Measurements from ENCODE around the gene ABI2. TPM values are rescaled to one million over a fixed set of nuclear protein-coding genes. Genes with fewer than 3 reads are reported as not detected.

The ABI2 gene
- total and polyA plus RNA-seq, 9 donors = 24.2 to 50.7 (median 39.5) TPM

DNA sequence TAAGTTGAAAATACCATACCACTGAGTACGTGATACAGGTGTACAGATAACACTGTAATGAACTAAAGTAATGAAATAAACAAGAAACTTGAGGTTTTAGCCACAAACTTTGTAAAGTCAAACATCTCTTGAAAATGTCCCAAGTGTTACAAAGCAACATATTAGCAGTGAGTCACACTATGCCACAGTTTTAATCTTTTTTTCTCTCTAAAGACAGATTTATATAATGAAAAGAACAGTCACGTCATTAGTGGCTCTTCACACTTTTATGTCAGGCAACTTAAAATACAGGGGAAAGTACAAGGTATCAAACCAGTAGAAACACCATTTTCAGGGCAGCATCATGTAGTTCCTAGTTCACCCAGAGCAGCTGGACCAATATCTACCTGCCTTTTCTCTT is 164.8 kb downstream of the ABI2 start:
- Histone ChIP-seq H3K27ac (ENCODE audit: low read length) (no peak overlapping the region), H3K4me3 (ENCODE audit: low read length) (no peak overlapping the region), H3K9me3 (replicated peaks; ENCODE audit: control insufficient read depth, low read depth, low read length) (no peaks in the 10 kb centered on the region), H3K4me1 (ENCODE audit: control insufficient read depth, insufficient read depth, low read length) (no peaks in the 10 kb centered on the region), H3K27me3 (ENCODE audit: control insufficient read depth, insufficient read depth, low read length) (no peaks in the 10 kb centered on the region), H3K36me3 (ENCODE audit: control insufficient read depth, insufficient read depth, low read length) (peaks cover 16% of the 10 kb centered on the region)
- no peak for DNase-seq
- no CpG with 5 or more reads among the region's 2 CpGs for WGBS (ENCODE audit: insufficient coverage)

Other genes with a start within 250 kb of the ABI2 start
- gene CYP20A1, start 89.4 kb upstream of the ABI2 start, total RNA-seq = 26.1 TPM
- 10 to 100 TPM in 7 of 8 donors, 1 to 10 TPM in 1; 9.2 to 14.9 (median 12.5) TPM for gene CYP20A1, start 89.4 kb upstream of the ABI2 start, polyA plus RNA-seq (ENCODE audit: insufficient read depth in 1 of 8, insufficient read length in 8 of 8, low replicate concordance in 1 of 8)
- 32.7 TPM for gene RAPH1, start 206.9 kb downstream of the ABI2 start, total RNA-seq
- gene RAPH1, start 206.9 kb downstream of the ABI2 start, polyA plus RNA-seq (ENCODE audit: insufficient read depth in 1 of 8, insufficient read length in 8 of 8, low replicate concordance in 1 of 8) = 10 to 100 TPM; 16.6 to 33.5 (median 26.9) TPM

Measured in muscle of leg (tissue), 11 donors.